Measurements from ENCODE around the gene TACR1. TPM values are rescaled to one million over a fixed set of nuclear protein-coding genes. Genes with fewer than 3 reads are reported as not detected.

Gene TACR1
- total and polyA plus RNA-seq, 7 donors = 0.03 to 0.37 (median 0.13) TPM

GRCh38 chr2:75053484-75054112 is 145.7 kb downstream of the TACR1 start:
- intact Hi-C loops (cut with DNase I) = loop anchor here in 1 of 2 donors (5.0 kb wide), 1 partner anchor 354 kb away; no protein-coding TSS in a partner anchor
- H3K4me3 ChIP-seq = no peak overlapping the region
- TF ChIP-seq CTCF (IDR thresholded peaks at IDR 0.05) = peak; percentile 50
- no peaks in the 10 kb centered on the region for H3K9me3 ChIP-seq
- WGBS, 3 donors = 42 to 53% (median 45%) methylated on average over 7 of the region's 7 CpGs
- H3K36me3 ChIP-seq (ENCODE audit: insufficient read depth in 1 of 2, low read depth in 1 of 2) = no peaks in the 10 kb centered on the region
- ATAC-seq (peak in 2 of 4 donors; percentile 56 to 67), DNase-seq (no peak)
- H3K27ac ChIP-seq = no peak overlapping the region
- no peaks in the 10 kb centered on the region for H3K27me3 ChIP-seq (ENCODE audit: insufficient read depth in 3 of 3, low read length in 2 of 3)
- no peaks in the 10 kb centered on the region for H3K4me1 ChIP-seq

GRCh38 chr2:75047992-75048625 is 151.2 kb downstream of the TACR1 start:
- intact Hi-C loops (cut with DNase I) = no loop called here
- H3K4me3 ChIP-seq = no peak overlapping the region
- DNase-seq (no peak), ATAC-seq (peak; percentile 42 to 92 (median 82))
- H3K27ac ChIP-seq = no peak overlapping the region
- no peaks in the 10 kb centered on the region for H3K36me3 ChIP-seq (ENCODE audit: insufficient read depth in 1 of 2, low read depth in 1 of 2)
- no peaks in the 10 kb centered on the region for H3K27me3 ChIP-seq (ENCODE audit: insufficient read depth in 3 of 3, low read length in 2 of 3)
- TF ChIP-seq CTCF (IDR thresholded peaks at IDR 0.05) = no peak
- H3K4me1 ChIP-seq = no peaks in the 10 kb centered on the region
- no peaks in the 10 kb centered on the region for H3K9me3 ChIP-seq
- 43 to 57% (median 51%) methylated on average over 4 of the region's 4 CpGs for WGBS, 3 donors

- intact Hi-C loops (cut with DNase I) = no loop called here
- no peaks in the 10 kb centered on the region for H3K27me3 ChIP-seq (ENCODE audit: insufficient read depth in 3 of 3, low read length in 2 of 3)
- 93 to 100% (median 93%) methylated on average over 2 of the region's 2 CpGs for WGBS, 3 donors
- peaks cover 7% of the 10 kb centered on the region for H3K4me1 ChIP-seq
- ATAC-seq (peak in 1 of 4 donors; percentile 46), DNase-seq (no peak)
- H3K4me3 ChIP-seq = no peak overlapping the region
- H3K27ac ChIP-seq = no peak overlapping the region
- TF ChIP-seq CTCF (IDR thresholded peaks at IDR 0.05) = no peak
- no peaks in the 10 kb centered on the region for H3K9me3 ChIP-seq
- H3K36me3 ChIP-seq (ENCODE audit: insufficient read depth in 1 of 2, low read depth in 1 of 2) = no peaks in the 10 kb centered on the region
These were observed 151.9 kb downstream of the TACR1 start for GRCh38 chr2:75047189-75047991.

GRCh38 chr2:75045526-75046050 is 153.7 kb downstream of the TACR1 start:
- no peaks in the 10 kb centered on the region for H3K9me3 ChIP-seq

More at GRCh38 chr2:75045526-75046050, 153.7 kb downstream of the TACR1 start:
- no peaks in the 10 kb centered on the region for H3K27me3 ChIP-seq (ENCODE audit: insufficient read depth in 3 of 3, low read length in 2 of 3)
- intact Hi-C loops (cut with DNase I) = no loop called here
- no peaks in the 10 kb centered on the region for H3K36me3 ChIP-seq (ENCODE audit: insufficient read depth in 1 of 2, low read depth in 1 of 2)
- 78 to 84% (median 80%) methylated on average over 4 of the region's 4 CpGs for WGBS, 3 donors
- ATAC-seq (no peak), DNase-seq (no peak)
- peaks cover 13% of the 10 kb centered on the region for H3K4me1 ChIP-seq
- H3K4me3 ChIP-seq = no peak overlapping the region
- no peak overlapping the region for H3K27ac ChIP-seq
- TF ChIP-seq CTCF (IDR thresholded peaks at IDR 0.05) = no peak

Measured in psoas muscle (tissue), 8 donors.